Mammary microvascular endothelial cell (primary cell): ENCODE results near the gene SH3BP2. TPM values are rescaled to one million over a fixed set of nuclear protein-coding genes. Genes with fewer than 3 reads are reported as not detected.

Experiments used
- total RNA-seq: library from RNA; depleted of rRNA; stranded (reverse); fragments of >200 nt; gene quantifications from 2 replicates; pipeline ENCODE4 v1.2.3, GENCODE V29; 2015

Gene SH3BP2, protein sequence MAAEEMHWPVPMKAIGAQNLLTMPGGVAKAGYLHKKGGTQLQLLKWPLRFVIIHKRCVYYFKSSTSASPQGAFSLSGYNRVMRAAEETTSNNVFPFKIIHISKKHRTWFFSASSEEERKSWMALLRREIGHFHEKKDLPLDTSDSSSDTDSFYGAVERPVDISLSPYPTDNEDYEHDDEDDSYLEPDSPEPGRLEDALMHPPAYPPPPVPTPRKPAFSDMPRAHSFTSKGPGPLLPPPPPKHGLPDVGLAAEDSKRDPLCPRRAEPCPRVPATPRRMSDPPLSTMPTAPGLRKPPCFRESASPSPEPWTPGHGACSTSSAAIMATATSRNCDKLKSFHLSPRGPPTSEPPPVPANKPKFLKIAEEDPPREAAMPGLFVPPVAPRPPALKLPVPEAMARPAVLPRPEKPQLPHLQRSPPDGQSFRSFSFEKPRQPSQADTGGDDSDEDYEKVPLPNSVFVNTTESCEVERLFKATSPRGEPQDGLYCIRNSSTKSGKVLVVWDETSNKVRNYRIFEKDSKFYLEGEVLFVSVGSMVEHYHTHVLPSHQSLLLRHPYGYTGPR
- total RNA-seq, result 30.9 and 31.6 TPM in 2 replicates

DNA sequence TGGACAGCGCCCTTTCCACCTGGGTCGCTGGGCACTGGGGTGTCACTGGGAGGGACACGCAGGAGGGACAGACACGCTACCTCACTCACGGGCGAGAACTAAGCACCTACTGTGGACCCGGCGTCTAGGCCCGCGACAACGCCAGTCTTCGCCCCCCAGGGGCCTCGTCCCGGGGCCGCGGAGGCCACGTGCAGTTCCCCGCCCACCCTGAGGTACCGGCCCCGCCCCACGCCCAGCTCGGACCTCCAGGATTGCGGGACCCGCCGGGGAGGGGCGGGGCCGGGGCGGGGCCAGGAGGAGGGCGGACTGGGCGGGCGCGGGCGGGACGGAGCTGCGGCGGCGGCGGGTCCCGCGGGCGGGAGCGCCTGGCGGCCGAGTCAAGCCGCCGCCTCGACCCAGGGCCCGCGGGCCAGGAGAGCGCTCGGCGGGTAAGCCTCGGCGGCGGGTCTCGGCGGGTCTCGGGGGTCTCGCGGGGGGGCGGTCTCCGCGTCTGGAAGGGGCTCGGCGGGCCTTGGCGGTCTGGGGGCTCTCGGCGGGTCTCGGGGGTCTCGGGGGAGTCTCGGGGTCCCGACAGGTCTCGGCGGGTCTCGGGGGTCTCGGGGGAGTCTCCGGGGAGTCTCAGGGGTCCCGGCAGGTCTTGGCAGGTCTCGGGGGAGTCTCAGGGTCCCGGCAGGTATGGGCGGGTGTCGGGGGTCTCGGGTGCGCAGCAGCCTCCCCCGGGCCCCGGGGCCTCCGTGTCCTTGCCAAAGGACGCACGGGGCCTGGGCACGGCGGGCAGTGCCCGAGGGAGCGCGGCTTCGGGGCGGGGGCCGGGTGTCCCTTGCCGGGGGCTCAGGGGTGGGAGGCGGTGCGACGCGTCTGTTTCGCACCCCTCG is at the start of gene SH3BP2:
Gene SH3BP2 (plus strand): TSS at position 375 of the 875 bp plus-strand sequence. CDS start 27,533 bp downstream, outside the sequence.

DNA sequence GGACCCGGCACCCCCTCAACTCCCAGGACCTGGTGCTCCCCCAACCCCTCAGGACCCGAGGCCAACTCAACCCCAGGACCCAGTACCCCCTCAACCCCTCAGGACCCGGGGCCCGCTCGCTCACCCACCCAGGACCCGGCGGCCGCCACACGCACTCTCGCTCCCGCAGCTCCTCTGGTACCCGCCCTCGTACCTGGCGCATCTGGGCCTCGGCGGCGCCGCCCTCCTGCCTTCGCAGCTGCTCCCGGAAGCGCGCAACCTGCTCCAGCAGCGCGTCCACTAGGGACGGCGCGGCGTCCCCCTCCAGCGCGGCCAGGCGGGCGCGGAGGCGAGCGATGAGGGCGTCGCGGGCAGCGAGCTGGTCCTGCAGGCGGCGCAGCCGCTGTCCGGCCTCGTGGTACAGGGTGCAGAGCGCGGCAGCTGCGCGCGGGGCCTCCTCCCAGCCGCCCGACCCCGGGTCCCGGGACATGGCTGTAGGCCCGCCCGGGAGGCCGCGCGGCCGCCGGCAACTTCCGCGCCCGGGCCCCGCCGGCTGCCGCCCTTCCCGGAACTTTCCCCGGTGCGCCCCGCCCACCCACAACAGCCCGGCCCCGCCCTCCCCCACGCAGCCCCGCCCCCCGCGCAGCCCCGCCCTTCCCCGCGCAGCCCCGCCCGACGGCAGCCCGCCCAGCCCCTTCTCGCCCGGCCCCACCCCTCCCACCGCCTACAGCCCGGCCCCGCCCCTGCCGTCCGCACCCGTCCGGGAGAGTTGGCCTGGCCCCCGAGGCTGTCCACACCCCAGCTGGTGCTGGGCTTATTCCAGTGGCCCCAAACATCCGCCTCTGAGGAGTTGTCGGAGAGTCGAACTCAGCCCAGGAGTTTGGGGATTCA is 36.8 kb upstream of the SH3BP2 start, which contains the start of gene TNIP2:
Gene TNIP2 (minus strand): TSS at position 516 of the 870 bp plus-strand sequence. CDS start 47 bp downstream, at position 469.

DNA sequence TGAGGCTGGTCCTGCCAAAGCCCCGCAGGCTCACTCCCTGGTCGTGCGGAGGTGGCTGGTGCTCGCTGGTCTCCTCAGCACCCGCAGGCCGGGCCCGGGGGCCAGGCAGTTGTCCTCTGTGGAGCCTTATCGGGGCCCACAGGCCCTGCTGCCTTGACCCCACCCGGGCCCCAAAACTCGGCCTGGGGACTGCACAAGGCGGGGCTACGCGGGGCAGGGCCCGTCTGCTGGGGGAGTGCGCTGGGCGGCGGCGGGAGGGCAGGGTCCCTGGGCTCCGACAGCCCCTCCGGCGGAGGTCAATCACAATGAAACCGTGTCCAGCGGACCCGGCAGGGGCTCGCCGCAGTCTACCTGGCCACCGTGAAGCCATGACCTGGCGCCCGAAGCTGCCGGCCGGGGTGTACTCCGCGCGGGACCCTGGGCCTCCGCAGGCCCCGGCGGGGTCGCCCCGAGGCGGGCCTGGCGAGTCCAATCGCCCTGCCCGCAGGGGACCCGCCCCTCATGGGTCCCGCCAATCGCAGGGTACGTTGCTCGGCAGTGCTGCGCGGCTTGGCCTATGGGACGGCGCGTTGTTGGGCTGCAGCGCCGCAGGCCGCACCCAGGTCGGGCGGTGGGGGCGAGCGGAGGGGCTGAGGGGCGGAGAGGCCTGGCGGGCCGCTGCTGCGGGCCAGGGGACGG is 50.5 kb downstream of the SH3BP2 start, which contains the start of gene ADD1:
Gene ADD1 (plus strand): TSS at position 582 of the 678 bp plus-strand sequence. CDS start 32,072 bp downstream, outside the sequence.

Other genes starting within 250 kb of the SH3BP2 start
- gene TNIP2, start 36.7 kb upstream of the SH3BP2 start, total RNA-seq, result 99.2 and 102 TPM in 2 replicates
- 173 and 190 TPM in 2 replicates for gene ADD1, start 50.8 kb downstream of the SH3BP2 start, total RNA-seq
- 32.4 and 33.7 TPM in 2 replicates for gene NOP14, start 170.3 kb downstream of the SH3BP2 start, total RNA-seq
- 3.1 and 3.5 TPM in 2 replicates for gene GRK4, start 170.5 kb downstream of the SH3BP2 start, total RNA-seq